Colon (tissue), 2 donors: ENCODE data around the gene FHL5.
A peak's percentile ranks its signal among the peaks of the same experiment; 100 is the strongest.
"Not testable (repeated sequence)": the region's sequence is repeated elsewhere in the genome, so short reads cannot be mapped to it uniquely, and the experiment has no call there.

ENCODE experiments used
- FAIRE-seq: peaks from 2 replicates; lab custom pipeline; 2012; peaks lifted over from hg19 to GRCh38; lab: Jason Lieb, UNC
- donor health status: control.
- donor health status: control.

FHL5 gene

GRCh38 chr6:96611342-96611991 is 48.5 kb downstream of the FHL5 start:
- peak; percentile 24 for FAIRE-seq

- no peak for FAIRE-seq
Observed at GRCh38 chr6:96613291-96613999, 50.5 kb downstream of the FHL5 start.

- FAIRE-seq = no peak
Observed at GRCh38 chr6:96620851-96621250, 57.9 kb downstream of the FHL5 start.

GRCh38 chr6:96621983-96622382 is 59.1 kb downstream of the FHL5 start:
- FAIRE-seq = no peak

GRCh38 chr6:96624957-96625356 is 62.0 kb downstream of the FHL5 start:
- FAIRE-seq = no peak

GRCh38 chr6:96626759-96627364 is 63.9 kb downstream of the FHL5 start:
- no peak for FAIRE-seq

- FAIRE-seq = no peak
Observed at GRCh38 chr6:96631248-96631647, 68.3 kb downstream of the FHL5 start.

GRCh38 chr6:96637979-96638378 is 75.1 kb downstream of the FHL5 start:
- not testable (repeated sequence) for FAIRE-seq

- no peak for FAIRE-seq
Observed at GRCh38 chr6:96645106-96645505, 82.2 kb downstream of the FHL5 start.

GRCh38 chr6:96649926-96650325 is 87.0 kb downstream of the FHL5 start:
- FAIRE-seq = no peak

GRCh38 chr6:96651816-96652215 is 88.9 kb downstream of the FHL5 start:
- FAIRE-seq = no peak

- no peak for FAIRE-seq
Observed at GRCh38 chr6:96652552-96652951, 89.6 kb downstream of the FHL5 start.

GRCh38 chr6:96653181-96653580 is 90.3 kb downstream of the FHL5 start:
- no peak for FAIRE-seq

GRCh38 chr6:96656567-96656966 is 93.6 kb downstream of the FHL5 start:
- no peak for FAIRE-seq

GRCh38 chr6:96657344-96657743 is 94.4 kb downstream of the FHL5 start:
- no peak for FAIRE-seq

- FAIRE-seq = no peak
Observed at GRCh38 chr6:96659084-96659845, 96.3 kb downstream of the FHL5 start.
